ENCODE measurements around the gene ZDHHC16. TPM values are rescaled to one million over a fixed set of nuclear protein-coding genes. Genes with fewer than 3 reads are reported as not detected.
"Not testable (repeated sequence)": the region's sequence is repeated elsewhere in the genome, so short reads cannot be mapped to it uniquely, and the experiment has no call there.

Gene ZDHHC16
- total RNA-seq, 1 experiment from 2014 or later = 82.0 TPM

DNA sequence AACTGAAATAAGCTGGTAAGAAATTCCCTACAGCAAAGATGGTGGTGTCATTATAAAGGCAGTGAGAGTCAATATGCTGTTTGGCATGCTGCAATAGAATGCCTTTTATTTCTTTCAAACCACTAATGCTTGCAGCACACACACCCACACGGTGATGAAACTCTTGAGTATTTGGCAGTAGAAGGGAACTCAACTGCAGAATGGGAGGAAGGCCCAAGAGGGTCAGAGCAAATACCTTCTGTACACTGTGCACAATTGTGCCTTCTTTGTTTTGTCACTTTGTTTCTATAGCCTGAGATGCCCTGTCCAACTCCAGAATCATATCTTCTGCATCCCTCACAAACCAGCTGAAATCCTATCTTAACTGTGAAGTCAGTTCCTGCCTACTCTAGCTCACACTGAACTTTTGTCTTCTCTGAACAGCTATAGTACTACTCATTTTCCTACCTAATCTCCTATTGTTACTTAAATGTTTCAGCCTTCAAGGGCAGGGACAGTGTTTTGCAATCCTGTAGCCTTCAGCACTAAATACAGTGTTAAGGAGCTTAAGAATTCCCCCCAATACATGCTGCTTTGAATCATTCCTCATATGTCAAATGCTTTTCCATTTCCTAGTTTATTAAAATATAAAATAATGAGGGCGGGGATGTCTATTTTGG, 30.1 kb downstream of the ZDHHC16 start:
- no peak for DNase-seq (ENCODE audit: low read depth)

DNA sequence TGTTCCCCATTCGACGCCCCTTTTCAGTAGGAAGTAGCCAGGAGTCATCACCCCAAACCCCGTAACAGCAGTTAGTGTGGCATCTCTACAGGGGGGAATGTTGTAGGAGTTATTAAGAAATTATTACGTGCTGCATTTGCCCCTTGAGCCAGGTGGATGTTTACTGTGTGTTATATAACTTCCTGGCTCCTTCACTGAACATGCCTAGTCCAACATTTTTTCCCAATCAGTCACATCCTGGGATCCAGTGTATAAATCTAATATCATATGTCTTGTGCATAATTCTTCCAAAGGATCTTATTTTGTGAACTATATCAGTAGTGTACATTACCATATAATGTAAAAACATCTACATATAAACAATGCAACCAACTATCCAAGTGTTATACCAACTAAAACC, 33.4 kb downstream of the ZDHHC16 start:
- DNase-seq (ENCODE audit: low read depth) = not testable (repeated sequence)

DNA sequence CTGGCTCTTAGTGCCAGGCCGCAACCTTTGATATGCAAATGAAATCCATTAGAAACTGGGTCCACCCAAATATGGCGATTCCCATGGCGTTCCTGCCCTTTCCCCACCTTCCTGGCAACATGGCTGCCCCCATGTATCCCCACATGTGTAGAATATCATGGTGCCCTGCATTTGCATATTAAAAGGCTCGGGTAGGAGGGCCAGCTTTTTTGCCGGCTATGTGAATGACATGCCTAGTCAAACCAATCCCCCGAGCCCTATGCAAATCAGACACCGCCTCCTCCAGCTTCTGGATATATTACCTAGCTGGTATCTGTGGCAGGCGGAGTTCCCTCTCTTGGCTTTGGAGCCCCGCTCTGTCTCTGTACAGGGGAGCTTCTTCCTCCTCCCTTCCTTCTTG, 34.0 kb downstream of the ZDHHC16 start:
- no peak for DNase-seq (ENCODE audit: low read depth)

DNA sequence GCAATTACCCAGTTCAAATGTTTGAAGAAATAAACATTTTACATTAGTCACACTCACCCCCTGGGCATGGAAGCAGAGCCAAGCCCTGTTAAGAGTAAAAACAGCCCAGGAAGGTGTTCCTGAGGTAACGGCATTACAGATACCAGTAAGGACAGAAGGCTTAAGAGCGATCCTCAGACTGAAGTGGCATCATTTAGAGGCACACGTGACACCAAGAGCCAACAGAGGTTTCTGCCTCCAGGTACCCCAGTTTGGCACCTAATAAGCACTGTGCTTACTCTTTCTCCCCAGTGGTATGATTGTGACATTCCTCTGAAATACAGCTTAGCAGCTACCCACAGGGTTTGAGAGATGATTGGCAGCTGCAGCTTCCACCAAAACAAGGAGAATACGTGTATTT, 35.1 kb downstream of the ZDHHC16 start:
- no peak for DNase-seq (ENCODE audit: low read depth)

DNA sequence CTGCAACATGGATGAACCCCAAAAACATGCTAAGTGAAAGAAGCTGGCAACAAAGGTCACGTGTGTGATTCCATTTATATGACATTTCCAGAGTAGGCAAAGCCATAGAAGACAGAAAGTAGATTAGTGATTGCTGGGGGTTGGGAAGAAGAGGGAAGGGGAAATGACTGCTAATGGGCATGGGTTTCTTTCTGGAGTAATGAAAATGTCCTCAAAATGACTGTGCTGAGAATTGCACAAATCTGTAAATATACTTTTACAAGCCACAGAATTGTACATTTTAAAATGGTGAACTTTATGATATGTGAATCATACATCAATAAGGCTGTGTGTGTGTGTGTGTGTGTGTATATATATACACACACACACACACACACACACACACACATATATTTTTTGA, 36.4 kb downstream of the ZDHHC16 start:
- no peak for DNase-seq (ENCODE audit: low read depth)

DNA sequence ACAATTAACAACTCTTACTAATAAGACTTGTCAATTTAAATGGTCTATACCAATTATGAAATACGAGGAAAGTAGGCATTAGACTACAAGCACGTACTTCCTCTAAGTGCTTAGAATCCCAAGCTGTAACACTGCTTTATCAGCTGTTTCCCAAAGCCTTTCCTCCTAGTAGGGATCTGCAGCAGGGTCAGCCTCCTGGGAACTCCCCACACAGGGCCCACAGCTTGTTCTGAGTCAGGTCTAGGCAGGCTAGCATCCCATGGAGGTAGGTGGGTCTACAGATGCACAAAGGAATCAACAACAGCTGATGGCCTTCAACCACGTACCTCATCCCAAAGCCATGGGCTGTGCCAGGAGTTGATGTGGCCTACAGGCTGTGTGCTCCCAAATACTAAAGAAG, 37.5 kb downstream of the ZDHHC16 start:
- DNase-seq (ENCODE audit: low read depth) = no peak

DNA sequence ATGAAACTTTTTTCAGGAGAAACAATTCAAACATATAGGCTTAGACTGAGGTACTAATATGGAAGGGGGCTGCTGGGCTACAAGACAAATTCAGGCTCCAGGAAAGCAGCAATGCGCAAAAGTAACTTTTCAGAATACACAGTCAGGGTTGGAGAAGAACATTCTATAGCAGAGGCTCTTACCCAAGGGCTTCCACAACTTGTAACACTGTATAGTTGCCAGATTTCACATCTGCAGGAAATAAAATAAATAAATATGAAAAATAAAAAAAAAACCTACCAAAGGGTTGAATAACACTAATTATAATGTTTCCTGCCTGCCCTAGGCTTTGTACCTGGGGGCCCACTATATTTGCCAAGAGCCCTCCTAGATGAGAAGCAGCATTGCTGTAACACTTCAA, 37.9 kb downstream of the ZDHHC16 start:
- DNase-seq (ENCODE audit: low read depth) = no peak

DNA sequence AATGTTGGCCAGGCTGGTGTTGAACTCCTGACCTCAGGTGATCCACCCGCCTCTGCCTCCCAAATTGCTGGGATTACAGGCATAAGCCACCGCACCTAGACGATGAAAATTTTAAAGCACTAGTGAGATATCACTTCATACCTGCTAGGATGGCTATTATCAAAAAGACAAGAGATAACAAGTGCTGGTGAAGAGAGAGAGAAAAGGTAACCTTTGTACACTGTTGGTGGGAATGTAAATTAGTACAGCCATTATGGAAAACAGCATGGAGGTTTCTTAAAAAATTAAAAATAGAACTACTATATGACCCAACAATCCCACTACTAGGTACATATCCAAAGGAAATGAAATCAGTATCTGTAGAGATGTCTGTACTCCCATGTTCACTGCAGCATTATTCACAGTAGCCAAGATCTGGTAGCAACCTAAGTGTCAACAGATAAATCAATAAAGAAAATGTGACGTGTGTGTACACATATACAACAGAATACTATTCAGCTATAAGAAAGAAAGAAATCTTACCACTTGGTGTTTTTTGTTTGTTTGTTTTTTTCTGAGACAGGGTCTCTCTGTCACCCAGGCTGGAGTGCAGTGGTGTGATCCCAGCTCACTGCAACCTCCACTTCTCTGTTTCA, 39.8 kb downstream of the ZDHHC16 start:
- DNase-seq (ENCODE audit: low read depth) = no peak

DNA sequence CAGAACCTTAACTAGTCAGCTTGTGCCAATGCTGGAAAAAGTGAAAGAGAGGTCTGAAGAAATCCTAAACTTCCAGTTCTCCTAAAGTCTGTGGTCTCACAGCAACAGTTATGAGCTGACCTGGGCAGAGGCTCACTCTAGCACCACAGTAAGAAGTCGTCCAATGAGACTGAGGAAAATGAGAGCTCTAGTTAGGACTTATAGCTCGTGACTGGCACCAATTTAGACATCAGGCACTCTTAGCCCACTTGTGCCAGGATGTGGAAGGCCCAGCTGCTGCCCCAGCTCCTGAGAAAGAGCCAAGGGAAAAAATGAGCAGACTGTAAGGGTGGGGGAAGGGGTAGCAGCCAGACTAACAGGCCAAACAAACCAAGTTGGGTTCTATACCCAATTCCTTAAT, 44.6 kb downstream of the ZDHHC16 start:
- no peak for DNase-seq (ENCODE audit: low read depth)

DNA sequence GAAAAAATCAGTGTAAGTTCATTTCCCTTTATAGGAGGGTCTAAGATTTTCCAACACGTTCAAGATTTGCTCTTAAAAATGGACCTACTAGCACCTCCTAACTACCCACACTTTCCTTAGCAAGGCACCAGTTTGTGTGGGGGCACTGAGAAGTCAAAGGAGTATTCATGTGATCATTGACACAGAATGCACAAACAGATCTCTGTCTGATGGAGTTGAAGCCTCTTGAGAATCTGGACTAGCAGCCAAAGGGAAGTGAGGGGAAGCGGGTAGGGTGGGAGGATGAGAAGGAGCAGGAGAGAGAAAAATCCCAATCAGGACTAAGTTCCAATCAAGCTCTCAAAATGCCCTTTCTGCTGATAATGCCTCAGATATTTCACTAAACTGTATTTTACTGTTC, 48.2 kb downstream of the ZDHHC16 start:
- DNase-seq (ENCODE audit: low read depth) = no peak

DNA sequence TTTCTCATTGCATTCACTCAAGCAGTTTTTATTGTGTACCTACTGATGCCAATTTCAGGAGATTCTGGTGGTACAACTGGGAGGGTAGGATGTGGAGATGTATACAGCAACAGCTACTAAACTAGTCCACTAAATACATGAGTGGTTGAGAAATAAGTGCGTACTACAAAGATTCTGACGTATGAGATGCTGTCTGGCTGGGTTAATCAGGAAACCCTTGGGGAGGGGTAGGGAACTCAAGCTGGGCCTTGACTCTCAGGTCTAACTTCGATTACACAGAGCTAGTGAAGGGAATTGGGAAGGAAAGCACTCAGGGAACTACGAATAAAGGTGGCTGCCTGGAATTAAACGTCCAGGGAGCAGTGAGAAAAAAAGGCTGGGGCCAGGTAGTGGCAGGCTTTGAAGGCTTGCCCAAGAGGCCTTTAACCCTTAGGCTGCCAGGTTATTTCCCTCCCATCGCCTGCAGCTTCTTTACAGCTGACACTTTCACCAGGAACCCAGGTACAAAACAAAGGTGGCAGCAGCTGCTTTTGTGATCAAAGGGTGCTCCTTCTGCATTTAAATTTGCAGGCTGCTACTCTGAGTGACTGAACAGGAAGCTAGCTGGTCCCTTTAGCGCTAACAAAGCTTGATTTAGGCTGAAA, 49.0 kb downstream of the ZDHHC16 start:
- DNase-seq (ENCODE audit: low read depth) = no peak

DNA sequence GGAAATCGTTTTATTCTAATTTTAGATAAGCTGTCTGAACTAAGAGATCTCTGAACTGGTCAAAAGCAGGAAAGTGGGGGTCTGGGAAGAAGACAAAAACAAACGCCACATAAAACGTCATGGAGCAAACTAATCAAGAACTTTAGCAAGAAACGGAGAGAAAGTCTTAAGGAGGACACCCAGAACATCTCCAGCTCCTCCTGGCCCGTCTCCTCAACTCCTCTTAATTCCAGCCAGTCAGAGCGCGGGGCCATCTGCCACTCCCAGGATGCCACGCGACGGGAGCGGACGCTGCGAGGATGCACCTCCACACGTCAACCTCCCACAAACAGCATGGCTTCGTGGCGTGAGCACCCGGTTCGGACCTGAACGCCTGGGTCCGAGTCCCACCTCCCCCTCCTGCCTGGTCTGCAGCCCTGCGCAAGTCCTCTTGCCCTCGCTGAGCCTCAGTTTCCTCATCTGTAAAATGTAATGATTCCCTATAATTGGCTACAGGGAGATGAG, 51.6 kb downstream of the ZDHHC16 start:
- DNase-seq (ENCODE audit: low read depth) = peak; percentile 82

DNA sequence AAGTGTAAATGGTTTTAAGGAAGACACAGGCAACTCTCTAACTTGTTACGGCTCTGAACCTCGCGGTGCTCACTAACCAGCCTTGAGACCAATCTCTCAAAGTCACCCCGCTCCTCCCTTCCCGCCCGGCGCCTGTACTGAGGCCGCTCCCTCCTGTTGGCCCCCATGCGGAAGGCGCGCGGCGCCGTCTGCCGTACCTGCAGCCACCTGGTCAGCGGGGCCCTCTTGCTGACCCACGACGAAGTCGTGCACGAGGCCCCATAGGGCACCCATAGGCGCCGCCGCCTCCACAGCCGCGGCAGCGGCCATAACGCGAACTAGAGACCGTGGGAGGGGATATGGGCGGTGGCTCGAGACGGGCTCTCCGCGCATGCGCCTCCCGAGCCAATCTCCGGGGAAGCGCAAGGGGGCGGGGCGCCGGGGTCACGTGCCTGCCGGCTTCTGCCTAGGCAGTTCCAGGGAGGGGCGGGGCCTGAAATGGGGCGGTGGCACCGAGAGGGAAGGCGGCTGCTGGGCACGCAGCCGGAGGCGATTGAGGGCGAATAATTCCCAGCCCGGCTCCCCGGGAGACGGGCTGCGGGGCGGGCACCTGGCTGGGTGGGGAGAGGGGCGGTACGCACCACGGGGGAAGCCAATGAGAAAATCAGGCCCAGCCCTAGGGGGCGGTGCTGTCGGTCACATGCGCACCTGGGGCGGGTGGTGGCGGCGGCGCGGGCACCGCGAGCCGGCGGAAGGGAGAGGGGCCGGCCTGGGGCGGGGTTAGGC, 52.3 kb downstream of the ZDHHC16 start, which contains the start of gene MMS19:
Gene MMS19 (minus strand): TSS at position 347 of the 765 bp plus-strand sequence. CDS start 38 bp downstream, at position 309.
- DNase-seq (ENCODE audit: low read depth) = peak; percentile 97

DNA sequence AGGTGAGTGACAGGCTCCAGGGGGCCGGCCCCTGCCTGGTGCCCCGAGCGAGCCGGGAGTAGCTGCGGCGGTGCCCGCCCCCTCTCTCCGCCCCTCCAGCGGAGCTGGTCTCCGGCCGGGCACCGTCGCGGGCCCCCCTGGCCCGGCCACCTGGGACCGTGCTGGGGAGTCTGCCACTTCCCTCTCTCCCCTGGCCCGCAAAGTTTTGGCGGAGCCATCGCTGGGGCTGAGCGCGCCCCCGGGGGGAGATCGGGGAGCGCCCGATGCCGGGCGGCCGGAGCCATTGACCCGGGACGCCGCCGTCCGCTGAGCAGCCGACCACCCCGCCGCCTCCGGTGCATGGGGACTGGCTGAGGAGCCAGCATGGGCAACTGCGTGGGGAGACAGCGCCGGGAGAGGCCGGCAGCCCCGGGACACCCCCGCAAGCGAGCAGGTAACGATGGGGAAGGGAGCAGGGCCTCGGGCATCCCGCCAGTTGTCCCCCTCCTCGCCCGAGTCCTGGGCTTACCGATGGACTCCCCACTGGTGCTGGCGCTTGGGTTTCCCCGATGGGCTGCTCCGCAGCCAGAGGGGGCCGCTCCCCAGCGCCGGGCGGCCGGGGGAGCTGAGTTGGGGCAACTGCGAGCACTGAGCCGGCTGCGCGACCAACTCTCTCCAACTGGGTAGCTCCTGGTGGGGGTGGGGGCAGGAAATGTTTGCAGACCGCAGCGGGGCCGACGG, 53.0 kb downstream of the ZDHHC16 start, which contains the start of gene UBTD1:
Gene UBTD1 (plus strand): TSS at position 84 of the 720 bp plus-strand sequence. CDS start 280 bp downstream, at position 364.
- DNase-seq (ENCODE audit: low read depth) = peak; percentile 38

DNA sequence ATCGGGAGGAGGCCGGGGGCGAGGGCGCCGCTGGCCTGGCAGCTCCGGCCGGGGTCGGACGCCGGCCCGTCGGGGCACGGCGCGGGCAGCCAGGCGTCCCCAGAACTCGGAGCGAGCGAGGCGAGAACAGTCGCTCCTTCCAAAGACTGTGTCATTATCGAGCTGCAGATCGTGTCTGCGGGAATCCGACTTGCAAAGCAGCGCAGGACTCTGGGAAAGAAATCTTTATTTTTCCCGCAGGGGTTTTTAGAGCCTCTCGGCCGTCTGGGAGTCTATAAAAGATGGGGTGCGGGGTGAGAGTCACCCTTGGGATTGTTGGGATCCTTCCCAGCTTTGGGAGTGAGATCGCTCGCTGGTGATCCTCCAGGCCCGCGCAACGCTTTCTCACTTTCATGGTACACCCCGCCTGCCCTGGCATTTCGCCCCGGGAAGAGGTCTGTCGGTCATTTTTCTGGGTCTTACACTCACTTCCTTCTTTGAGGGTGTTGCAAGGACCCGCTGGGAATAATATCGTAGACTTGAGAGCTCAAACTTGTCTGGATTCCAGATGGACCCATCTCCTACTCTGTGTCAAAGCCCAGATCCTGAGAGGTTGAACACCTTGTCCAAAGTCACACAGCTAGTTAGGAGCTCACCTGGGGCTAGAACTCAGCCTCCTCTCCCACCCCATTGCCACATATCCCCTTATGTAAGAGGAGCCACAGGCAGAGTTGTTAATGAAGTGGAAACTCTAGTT, 53.8 kb downstream of the ZDHHC16 start:
- DNase-seq (ENCODE audit: low read depth) = peak; percentile 28

DNA sequence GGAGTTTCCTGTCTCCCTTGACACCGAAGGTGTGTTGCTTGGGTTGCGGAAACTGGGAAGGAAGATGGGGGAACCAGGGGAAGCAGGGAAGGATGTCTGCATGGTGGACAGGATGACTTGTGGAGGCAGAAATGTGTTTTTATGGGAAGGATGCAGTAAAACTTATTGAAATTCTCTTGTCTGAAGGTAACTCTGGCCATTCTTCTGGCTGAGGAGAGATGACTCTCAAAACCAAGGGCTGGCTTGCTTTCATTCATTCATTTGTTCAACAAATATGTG, 54.3 kb downstream of the ZDHHC16 start:
- DNase-seq (ENCODE audit: low read depth) = no peak

DNA sequence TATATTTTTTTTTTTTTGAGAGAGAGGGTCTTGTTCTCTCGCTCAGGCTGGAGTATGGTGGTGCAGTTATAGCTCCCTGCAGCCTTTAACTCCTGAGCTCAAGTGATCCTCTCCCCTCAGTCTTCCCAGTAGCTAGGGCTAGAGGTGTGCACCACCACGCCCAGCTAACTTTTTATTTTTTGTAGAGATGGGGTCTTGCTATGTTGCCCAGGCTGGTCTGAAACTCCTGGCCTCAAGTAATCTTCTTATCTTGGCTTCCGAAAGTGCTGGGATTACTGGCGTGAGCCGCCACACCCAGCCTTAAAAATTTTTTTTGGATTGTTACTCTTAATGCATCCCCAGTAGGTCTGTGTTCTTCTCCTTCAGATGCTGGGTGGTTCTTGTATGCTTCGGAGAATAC, 56.9 kb downstream of the ZDHHC16 start:
- DNase-seq (ENCODE audit: low read depth) = no peak

DNA sequence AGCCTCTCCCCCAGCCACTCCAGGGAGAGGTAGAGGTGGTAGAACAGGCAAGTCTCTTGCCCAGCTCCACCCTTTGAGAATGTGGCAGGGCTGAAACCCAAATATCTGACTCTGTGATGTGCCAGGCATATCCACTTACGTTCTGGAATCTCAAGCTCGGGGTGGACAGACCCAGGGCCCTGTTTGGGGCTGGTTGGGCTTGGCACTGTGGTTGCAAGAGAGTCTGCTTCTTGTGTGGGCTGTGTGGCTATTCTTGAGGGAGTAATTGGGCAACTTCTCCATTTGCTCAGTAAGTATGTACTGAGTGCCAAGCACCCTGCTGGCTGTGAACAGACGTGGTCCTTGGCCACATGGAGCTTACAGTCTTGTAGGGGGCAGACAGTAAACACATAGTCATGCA, 57.4 kb downstream of the ZDHHC16 start:
- no peak for DNase-seq (ENCODE audit: low read depth)

DNA sequence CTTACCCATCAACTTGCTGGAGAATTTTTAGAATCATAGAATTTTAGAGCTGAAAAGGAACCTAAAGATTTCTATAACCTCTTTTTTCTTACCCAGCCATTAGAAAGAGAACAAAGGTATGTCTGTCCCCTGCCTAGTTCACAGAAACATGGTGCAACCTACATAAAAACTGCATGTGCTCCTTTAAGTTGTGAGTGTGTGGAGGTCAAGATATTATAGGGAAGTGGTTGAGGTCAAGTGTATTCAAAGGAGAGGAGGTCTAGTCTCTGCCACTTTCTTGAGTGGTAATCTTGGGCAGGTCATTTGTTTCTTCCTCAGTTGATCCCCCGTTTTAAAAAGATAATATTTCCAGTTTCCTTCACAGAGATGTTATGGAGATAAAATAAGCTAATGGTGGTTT, 59.2 kb downstream of the ZDHHC16 start:
- no peak for DNase-seq (ENCODE audit: low read depth)

DNA sequence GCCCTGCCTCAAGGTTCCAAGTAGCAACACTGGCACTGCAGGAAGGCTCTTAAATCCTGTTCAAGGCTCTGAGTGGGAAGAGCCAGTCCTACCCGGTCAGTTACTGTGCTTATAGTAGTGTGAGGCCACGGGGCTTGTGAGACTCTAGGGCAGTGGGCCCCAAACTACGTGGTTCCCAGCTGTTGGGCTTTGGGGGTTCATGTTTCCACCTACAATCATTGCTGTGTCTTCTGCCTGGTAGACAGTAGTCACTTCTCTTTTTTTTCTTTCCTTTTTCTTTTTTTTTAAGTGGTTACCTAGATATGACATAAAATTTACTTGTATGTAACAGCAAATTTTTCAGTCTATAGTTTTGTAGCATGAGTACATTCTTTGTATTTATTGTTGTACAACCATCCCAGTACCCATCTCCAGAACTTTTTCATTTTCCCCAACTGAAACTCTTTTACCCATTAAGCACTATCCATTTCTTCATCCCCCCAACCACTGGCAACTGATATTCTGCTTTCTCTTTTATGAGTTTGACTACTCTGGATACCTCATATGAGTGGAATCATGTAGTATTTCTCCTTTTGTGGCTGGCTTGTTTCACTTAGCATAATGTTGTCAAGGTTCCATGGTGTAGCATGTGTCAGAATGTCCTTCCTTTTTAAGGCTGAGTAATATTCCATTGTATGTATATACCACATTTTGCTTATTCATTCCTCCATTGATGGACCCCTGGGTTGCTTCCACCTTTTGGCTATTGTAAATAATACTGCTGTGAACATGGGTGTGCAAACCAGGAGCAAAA, 60.4 kb downstream of the ZDHHC16 start:
- DNase-seq (ENCODE audit: low read depth) = no peak
